HG02759 (cell line): ENCODE data around the gene BOC.

Experiments
- ATAC-seq: cut with Tn5 transposase; IDR thresholded peaks from one replicate; pipeline ENCODE4 v1.9.1; 2021; ENCODE audit warnings: mild to moderate bottlenecking, moderate library complexity; ENCODE audit not compliant: unreplicated experiment

BOC gene

GRCh38 chr3:113285226-113285625 lies 73.9 kb downstream of the BOC start:
- no peak for ATAC-seq

DNA sequence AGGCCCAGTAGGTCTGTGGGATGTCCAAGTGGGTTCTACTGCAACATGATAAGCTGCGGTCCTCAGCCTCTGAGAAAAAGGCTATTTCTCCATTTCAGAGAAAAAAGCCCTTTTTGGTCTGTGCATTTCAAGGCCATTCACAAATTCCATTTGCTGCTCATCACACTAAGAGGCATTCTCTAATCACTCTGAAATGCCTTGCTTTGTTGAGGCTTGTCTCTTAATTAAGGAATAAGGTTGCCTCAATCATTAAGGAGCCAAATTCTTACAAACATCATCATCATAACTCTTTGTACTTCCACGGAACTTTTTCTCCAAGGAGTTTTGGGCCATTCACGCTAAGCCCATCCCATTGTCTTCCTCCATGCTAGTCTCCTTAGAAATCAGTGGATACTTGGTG lies 74.4 kb downstream of the BOC start:
- ATAC-seq: no peak

DNA sequence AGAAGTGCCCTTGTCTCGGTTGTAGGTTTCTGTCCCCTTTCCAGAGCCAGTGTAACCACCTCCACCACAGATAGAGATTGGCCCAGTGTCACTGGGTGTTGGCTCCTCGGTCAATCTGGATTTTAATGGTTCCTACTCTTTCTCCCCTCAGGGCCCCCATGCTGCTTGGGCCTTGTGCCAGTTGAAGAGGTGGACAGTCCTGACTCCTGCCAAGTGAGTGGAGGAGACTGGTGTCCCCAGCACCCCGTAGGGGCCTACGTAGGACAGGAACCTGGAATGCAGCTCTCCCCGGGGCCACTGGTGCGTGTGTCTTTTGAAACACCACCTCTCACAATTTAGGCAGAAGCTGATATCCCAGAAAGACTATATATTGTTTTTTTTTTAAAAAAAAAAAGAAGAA lies 75.2 kb downstream of the BOC start:
- ATAC-seq: no peak

DNA sequence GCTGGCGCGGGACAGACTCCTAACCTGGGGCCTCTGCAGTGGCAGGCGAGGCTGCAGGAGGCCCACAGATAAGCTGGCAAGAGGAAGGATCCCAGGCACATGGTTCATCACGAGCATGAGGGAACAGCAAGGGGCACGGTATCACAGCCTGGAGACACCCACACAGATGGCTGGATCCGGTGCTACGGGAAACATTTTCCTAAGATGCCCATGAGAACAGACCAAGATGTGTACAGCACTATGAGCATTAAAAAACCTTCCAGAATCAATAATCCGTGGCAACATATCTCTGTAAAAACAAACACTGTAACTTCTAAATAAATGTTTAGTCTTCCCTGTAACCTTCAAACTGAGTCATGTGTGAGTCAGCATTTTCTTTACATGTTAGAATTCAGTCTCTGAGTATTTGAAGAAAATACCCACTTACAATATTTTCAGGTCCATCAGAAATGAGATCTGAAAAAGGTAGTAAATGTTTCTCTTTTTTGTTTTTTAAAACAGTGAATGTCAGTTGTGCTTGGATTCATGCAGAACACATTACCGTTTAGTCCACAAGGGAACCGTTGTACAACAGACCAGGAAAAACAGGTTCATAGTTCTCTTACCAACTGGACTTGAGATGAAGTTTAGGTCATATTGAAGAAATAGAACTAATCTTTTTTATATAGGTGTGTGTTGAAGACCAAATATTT lies 75.9 kb downstream of the BOC start:
- ATAC-seq: no peak

DNA sequence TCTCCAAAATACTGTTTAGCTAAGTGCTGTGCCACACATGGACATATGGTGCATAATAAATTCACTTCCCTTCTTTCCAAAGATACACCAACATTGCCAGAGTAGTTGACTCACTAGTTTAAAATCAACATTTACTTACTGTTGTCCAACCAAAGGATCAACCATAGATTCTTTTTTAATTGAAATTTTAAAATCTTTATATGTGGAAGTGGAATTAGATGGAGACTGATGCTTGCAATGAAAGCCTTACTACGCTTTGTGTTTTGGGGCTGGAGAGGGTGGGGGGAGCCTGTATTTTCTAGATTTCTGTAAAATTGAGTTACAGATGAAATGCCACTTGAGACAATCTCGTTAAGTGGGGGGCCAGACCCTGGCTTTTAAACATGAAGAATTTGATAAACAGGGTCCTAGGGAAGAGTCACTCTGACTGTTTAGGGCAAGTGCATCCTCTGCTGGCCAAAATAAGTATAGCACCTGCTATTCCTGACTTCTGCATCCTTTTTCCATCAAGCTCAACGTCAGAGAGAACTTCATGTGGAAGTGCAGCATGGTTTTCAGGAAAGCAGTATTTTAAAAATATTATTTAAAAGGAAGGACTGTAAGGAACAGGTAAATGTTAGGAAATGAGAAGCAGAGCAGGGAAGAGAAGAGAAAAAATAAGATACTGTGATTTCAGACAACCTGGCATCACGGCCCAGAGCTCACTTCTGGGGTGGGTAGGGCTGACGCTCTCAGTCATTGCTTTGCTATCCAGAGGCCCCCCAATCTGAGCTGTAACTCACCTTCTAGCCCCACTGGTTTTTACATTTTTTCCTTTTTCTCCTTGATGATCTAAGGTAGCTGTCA lies 76.7 kb downstream of the BOC start:
- no peak for ATAC-seq

- no peak for ATAC-seq
Observed at GRCh38 chr3:113288881-113289280, 77.5 kb downstream of the BOC start.

DNA sequence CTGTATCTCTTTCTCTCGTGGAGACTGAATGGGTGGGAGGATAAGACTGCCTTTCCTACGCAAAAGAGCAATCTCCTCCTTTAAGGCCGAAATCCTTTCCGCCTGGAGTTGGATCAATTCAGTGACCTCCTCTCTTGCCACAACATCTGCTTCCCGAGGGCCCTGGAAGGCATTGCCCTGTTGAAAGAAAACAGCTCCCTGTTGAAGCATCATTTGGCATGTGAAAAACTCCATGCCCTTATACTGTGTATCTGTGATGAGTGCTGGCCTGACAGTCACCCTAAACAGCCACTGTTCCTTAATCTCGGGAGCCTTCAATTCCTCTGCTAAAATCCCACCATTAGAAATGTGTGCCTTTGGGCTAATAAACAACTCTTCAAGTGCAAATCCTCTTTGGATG lies 80.2 kb downstream of the BOC start:
- ATAC-seq: no peak

DNA sequence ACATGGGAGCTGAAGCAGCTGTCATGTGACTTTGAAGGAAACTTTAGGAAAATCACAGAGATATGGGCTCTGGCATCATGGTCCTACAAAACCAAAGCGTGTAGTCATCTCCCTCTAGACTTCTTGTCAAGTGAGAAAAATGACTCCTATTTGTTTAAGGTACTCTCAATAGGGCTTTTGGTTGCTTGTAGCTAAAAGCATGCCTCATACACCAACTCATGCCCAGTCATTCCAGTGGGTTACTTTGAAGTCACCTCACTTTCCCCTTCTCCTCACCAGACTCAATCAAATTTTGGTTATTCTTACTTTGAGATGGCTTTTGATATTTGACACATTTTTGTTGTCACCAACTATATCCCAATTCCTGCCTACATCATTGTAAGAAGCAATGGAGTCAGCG lies 81.6 kb downstream of the BOC start:
- ATAC-seq: no peak

GRCh38 chr3:113293348-113293747 lies 82.0 kb downstream of the BOC start:
- ATAC-seq: no peak

DNA sequence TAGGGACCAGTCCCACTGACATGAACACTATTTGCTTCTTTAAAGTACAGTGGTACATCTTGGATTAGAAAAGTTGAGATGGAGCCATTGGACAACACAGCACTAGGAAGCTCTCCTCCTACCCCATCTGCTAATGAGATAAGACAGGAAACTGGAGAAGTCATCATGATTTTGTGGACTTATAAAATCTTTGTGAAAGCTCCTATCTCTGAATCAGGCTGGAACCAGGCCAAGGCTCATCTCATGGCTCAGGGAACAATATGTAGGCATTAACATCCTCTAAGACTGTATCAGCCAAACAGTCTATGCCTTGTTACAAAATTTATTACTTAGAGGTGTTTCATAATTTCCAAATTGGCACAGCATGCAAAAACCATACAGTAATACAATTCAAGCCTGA lies 84.1 kb downstream of the BOC start:
- ATAC-seq: no peak

DNA sequence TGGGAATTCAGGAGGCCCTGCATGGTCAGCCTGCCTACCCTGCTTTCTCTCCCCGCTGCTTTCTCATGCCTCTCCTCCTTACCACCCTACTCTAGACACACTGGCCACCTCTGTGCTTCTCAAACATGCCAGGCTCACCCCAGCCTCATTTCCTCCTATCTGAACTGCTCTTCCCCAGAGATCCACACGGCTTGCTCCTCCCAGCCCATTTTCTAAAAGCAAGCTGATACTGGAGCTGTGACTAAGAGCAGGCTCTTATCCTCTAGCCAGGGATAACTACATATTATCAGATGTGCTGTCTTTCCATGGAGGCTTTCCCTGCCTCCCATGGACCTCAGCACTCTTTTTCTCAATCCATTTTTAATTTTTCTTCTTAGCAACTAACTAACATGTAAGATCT lies 85.9 kb downstream of the BOC start:
- no peak for ATAC-seq

GRCh38 chr3:113297841-113298240 lies 86.5 kb downstream of the BOC start:
- ATAC-seq: no peak

GRCh38 chr3:113300596-113300995 lies 89.2 kb downstream of the BOC start:
- no peak for ATAC-seq

GRCh38 chr3:113304102-113304501 lies 92.7 kb downstream of the BOC start:
- ATAC-seq: no peak

- no peak for ATAC-seq
Observed at GRCh38 chr3:113304856-113305540, 93.6 kb downstream of the BOC start.

DNA sequence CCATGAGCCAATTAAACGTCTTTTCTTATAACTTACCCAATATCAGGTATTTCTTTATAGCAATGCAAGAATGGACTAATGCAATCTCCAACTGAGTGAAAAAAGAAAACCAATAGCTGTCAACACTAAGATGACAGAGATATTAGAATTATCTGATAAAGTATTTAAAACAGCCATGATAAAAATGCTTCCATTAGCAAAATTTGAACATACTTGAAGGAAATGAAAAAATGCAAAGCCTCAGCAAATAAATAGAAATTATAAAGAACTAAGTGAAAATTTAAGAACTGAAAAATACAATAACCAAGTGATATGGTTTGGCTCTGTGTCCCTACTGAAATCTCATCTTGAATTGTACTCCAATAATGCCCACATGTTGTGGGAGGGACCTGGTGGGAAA lies 99.6 kb downstream of the BOC start:
- no peak for ATAC-seq

- no peak for ATAC-seq
Observed at GRCh38 chr3:113312416-113312815, 101.1 kb downstream of the BOC start.

- no peak for ATAC-seq
Observed at GRCh38 chr3:113314923-113315322, 103.6 kb downstream of the BOC start.

DNA sequence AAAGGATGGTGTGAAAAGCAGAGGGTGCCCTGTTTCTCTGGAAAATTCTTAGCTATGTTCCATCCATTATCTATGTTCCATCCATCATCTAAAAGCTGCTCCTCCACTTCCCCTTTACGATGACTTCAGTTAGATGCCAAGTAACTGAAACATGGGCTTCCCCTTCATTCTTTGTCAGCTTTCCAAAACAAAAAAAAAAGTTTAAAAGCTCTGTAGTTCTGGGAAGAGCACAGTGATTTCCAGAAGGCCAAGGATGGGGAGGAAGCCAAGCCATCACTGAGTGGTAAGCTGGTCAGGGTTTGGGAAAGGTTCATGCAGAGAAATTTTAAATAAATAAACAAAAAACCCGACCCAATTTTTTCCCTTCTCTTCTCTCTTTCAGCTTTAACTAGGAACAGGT lies 118.4 kb downstream of the BOC start:
- no peak for ATAC-seq

DNA sequence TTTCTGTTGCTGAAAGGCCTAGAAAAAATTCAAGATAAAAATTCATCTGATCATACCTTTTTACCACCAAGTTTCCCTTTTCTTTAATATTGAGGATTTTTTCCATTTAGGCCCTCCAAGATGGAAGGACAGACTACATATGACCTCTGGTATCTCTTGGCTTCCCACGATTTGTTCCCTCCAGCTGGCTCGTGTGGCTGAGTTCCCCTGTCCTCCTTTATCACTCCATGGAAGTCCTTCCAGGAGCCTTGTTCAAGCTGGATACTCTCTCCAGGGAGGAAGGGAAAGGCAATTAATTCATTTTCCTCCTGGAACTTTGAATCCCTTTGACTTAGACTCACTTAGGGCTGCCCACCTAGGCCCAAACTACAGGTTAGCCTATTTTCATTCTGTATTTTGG lies 119.4 kb downstream of the BOC start:
- ATAC-seq: no peak

DNA sequence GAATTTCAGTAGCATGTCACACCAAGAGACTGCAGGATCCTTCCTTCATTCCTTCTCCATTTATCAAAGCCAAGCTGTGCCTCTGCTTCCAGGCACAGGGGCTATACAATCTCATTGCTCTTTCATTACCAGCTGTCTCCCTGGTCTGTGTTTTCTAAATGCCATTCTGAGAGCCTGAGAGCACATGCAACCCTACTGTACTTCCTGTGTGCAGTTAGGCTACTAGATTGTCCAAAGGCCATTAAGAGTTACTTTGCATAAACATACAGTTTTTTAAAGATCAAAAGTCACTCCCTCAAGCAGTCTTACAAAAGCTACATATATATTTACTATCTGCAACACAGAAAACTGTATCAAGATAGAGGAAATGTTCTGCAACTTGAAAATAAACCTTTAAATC lies 119.8 kb downstream of the BOC start:
- ATAC-seq: no peak
